Heart left ventricle (tissue), 13 donors: ENCODE data around the gene PRR13.

Experiments used
- POLR2A ChIP-seq, 2 donors: fragments of 450-650 bp; IDR thresholded peaks; one replicate each; pipeline ENCODE4 v1.6.1; 2017; ENCODE audit warnings: antibody characterized with exemption in 2 of 2, mild to moderate bottlenecking in 2 of 2, moderate library complexity in 2 of 2
- TF ChIP-seq, protein P1 (sequence below), 12 donors: fragments of 200-600 bp; sonication (generic) in 4 of 12; IDR thresholded peaks; one replicate each; pipeline versions ENCODE4 v1.5.0 to v1.8.0; 2018 to 2022; ENCODE audit warnings: antibody characterized with exemption in 12 of 12, mild to moderate bottlenecking in 5 of 12
- donor health status: ischemic (EF 13 %, LVEDD 7.1; RV severe dilation, severe dysfunction).
- donor health status: DM: no; HTN: yes; CAD: no.
- donor health status: DM: no; HTN: no; CAD: no.
- donor health status: ischemic (EF 25% LVEDD 6.9; RV normal size, moderate dysfunction).
- donor health status: ischemic (EF 25% LVEDD 5.7; RV mildly dilated, moderate dysfunction).
- donor health status: ischemic (EF 35%, LVEDD 5.7; RV mildly dilated, moderate dysfunction).
- donor health status: nonischemic (EF 11% LVEDD 7.7; RV severe dilation, severe dysfunction).
- donor health status: DM: yes; HTN: yes; CAD: no.
- donor health status: PGD.
- donor health status: ischemic (EF 29% LVEDD 5.4; RV normal size, mild dysfunction).
- donor health status: nonischemic (EF 23%, LVEDD 6.1; RV moderate dilation, normal function).

DNA sequence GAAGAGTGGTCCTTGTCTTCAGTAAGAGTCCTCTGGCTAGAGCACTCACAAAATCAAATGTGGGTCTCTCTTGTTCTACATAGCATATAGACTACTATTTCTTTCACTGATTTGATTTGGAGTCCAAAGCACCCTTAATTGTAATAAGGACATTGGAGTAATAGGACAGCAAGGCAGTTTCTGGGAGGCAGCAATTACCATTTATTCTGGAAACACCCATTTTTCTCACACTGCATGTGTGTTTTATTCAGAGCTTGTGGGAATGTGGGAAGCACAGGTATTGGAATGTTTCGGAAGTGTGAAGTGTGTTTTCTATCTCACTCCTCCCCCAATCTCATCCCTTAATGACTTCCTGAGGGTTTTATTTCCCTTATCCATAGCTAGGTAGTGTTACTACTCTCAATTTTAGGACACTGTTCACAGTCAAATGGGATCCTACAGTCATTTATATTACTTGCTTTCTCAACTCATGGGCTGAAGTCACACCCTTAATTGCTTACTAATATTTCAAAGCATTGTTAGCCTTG is 30.6 kb downstream of the PRR13 start:
- no peak for TF ChIP-seq POLR2A (IDR thresholded peaks at IDR 0.05)
- TF ChIP-seq, protein P1, sequence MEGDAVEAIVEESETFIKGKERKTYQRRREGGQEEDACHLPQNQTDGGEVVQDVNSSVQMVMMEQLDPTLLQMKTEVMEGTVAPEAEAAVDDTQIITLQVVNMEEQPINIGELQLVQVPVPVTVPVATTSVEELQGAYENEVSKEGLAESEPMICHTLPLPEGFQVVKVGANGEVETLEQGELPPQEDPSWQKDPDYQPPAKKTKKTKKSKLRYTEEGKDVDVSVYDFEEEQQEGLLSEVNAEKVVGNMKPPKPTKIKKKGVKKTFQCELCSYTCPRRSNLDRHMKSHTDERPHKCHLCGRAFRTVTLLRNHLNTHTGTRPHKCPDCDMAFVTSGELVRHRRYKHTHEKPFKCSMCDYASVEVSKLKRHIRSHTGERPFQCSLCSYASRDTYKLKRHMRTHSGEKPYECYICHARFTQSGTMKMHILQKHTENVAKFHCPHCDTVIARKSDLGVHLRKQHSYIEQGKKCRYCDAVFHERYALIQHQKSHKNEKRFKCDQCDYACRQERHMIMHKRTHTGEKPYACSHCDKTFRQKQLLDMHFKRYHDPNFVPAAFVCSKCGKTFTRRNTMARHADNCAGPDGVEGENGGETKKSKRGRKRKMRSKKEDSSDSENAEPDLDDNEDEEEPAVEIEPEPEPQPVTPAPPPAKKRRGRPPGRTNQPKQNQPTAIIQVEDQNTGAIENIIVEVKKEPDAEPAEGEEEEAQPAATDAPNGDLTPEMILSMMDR (IDR thresholded peaks at IDR 0.05), result no peak
